ENCODE measurements around the gene MCF2L.

The MCF2L gene

GRCh38 chr13:113113846-113114271 lies 144.8 kb downstream of the MCF2L start:
- DNase-seq (ENCODE audit: low read depth), result no peak

GRCh38 chr13:113114511-113115362 lies 145.7 kb downstream of the MCF2L start:
- DNase-seq (ENCODE audit: low read depth), result no peak

GRCh38 chr13:113115363-113116205 lies 146.6 kb downstream of the MCF2L start:
- no peak for DNase-seq (ENCODE audit: low read depth)

- DNase-seq (ENCODE audit: low read depth), result no peak
These were observed 147.3 kb downstream of the MCF2L start for GRCh38 chr13:113116206-113116800.

- DNase-seq (ENCODE audit: low read depth), result no peak
These were observed 147.9 kb downstream of the MCF2L start for GRCh38 chr13:113116871-113117271.

- no peak for DNase-seq (ENCODE audit: low read depth)
These were observed 148.4 kb downstream of the MCF2L start for GRCh38 chr13:113117335-113117872.

- DNase-seq (ENCODE audit: low read depth), result no peak
These were observed 148.9 kb downstream of the MCF2L start for GRCh38 chr13:113117911-113118260.

GRCh38 chr13:113118261-113119021 lies 149.4 kb downstream of the MCF2L start:
- DNase-seq (ENCODE audit: low read depth), result no peak

GRCh38 chr13:113119166-113119821 lies 150.3 kb downstream of the MCF2L start:
- DNase-seq (ENCODE audit: low read depth), result no peak

GRCh38 chr13:113119822-113120189 lies 150.8 kb downstream of the MCF2L start:
- DNase-seq (ENCODE audit: low read depth), result no peak

GRCh38 chr13:113120300-113121182 lies 151.5 kb downstream of the MCF2L start:
- DNase-seq (ENCODE audit: low read depth), result no peak

GRCh38 chr13:113121183-113121927 lies 152.3 kb downstream of the MCF2L start:
- no peak for DNase-seq (ENCODE audit: low read depth)

- DNase-seq (ENCODE audit: low read depth), result no peak
These were observed 153.0 kb downstream of the MCF2L start for GRCh38 chr13:113121928-113122471.

GRCh38 chr13:113122550-113123225 lies 153.7 kb downstream of the MCF2L start, which contains the start of gene F10:
Gene F10 (plus strand): TSS chr13:113122799. CDS start chr13:113122856, 57 bp downstream.
- no peak for DNase-seq (ENCODE audit: low read depth)

GRCh38 chr13:113123226-113124201 lies 154.5 kb downstream of the MCF2L start:
- DNase-seq (ENCODE audit: low read depth), result no peak

- DNase-seq (ENCODE audit: low read depth), result no peak
These were observed 155.4 kb downstream of the MCF2L start for GRCh38 chr13:113124211-113124970.
